Memory B cell (primary cell): ENCODE results near the gene PLEKHH1.

Source experiments
- ATAC-seq: fragments of 150-1000 bp; cut with Tn5 transposase; 2 replicates; pipeline ENCODE4 v1.10.0; 2021; ENCODE audit warnings: low read depth, mild to moderate bottlenecking, moderate library complexity
- DNase-seq, 2 donors: peaks; one replicate each; pipeline ENCODE4 v3.0.0; 2022; ENCODE audit warnings: low spot score in 2 of 2
- H3K27ac Mint-ChIP-seq: one replicate; pipeline ENCODE4 v1.8.0; 2022; ENCODE audit warnings: mild to moderate bottlenecking, moderate library complexity, mixed read lengths
- H3K27me3 Mint-ChIP-seq: one replicate; pipeline ENCODE4 v1.8.0; 2022; ENCODE audit warnings: mixed read lengths
- H3K36me3 Mint-ChIP-seq: one replicate; pipeline ENCODE4 v1.8.0; 2022; ENCODE audit warnings: mild to moderate bottlenecking, mixed read lengths
- H3K4me1 Mint-ChIP-seq: one replicate; pipeline ENCODE4 v1.8.0; 2022; ENCODE audit warnings: mixed read lengths
- H3K4me3 Mint-ChIP-seq: one replicate; pipeline ENCODE4 v1.8.0; 2022; ENCODE audit warnings: mild to moderate bottlenecking, moderate library complexity, mixed read lengths
- H3K9me3 Mint-ChIP-seq: one replicate; pipeline ENCODE4 v1.8.0; 2022; ENCODE audit warnings: mixed read lengths

The PLEKHH1 gene

GRCh38 chr14:67570453-67570852 lies 37.4 kb downstream of the PLEKHH1 start:
- H3K9me3 Mint-ChIP-seq, result no peaks in the 10 kb centered on the region
- peaks cover 12% of the 10 kb centered on the region for H3K27me3 Mint-ChIP-seq
- H3K36me3 Mint-ChIP-seq, result no peaks in the 10 kb centered on the region
- no peak overlapping the region for H3K4me3 Mint-ChIP-seq
- peaks cover 7% of the 10 kb centered on the region for H3K4me1 Mint-ChIP-seq
- no peak overlapping the region for H3K27ac Mint-ChIP-seq
- no peak for DNase-seq
- ATAC-seq, result no peak

- Mint-ChIP-seq H3K27me3 (peaks cover 12% of the 10 kb centered on the region), H3K9me3 (no peaks in the 10 kb centered on the region), H3K36me3 (no peaks in the 10 kb centered on the region), H3K27ac (no peak overlapping the region), H3K4me1 (peaks cover 7% of the 10 kb centered on the region), H3K4me3 (no peak overlapping the region)
- DNase-seq (peak; percentile 62 to 72), ATAC-seq (peak; percentile 96)
Measured at GRCh38 chr14:67571275-67571990, 38.3 kb downstream of the PLEKHH1 start.

GRCh38 chr14:67571991-67572323 lies 38.9 kb downstream of the PLEKHH1 start:
- no peaks in the 10 kb centered on the region for H3K36me3 Mint-ChIP-seq
- ATAC-seq, result no peak
- no peak overlapping the region for H3K4me3 Mint-ChIP-seq
- peaks cover 7% of the 10 kb centered on the region for H3K4me1 Mint-ChIP-seq
- H3K9me3 Mint-ChIP-seq, result no peaks in the 10 kb centered on the region
- no peak for DNase-seq
- peaks cover 12% of the 10 kb centered on the region for H3K27me3 Mint-ChIP-seq
- H3K27ac Mint-ChIP-seq, result no peak overlapping the region

- ATAC-seq (no peak), DNase-seq (no peak)
- Mint-ChIP-seq H3K27me3 (peaks cover 9% of the 10 kb centered on the region), H3K4me1 (peaks cover 4% of the 10 kb centered on the region), H3K4me3 (no peak overlapping the region), H3K9me3 (no peaks in the 10 kb centered on the region), H3K36me3 (no peaks in the 10 kb centered on the region), H3K27ac (no peak overlapping the region)
Measured at GRCh38 chr14:67572608-67573007, 39.5 kb downstream of the PLEKHH1 start.

GRCh38 chr14:67573228-67574010 lies 40.3 kb downstream of the PLEKHH1 start:
- DNase-seq (no peak), ATAC-seq (no peak)
- Mint-ChIP-seq H3K27me3 (peaks cover 9% of the 10 kb centered on the region), H3K4me1 (peaks cover 4% of the 10 kb centered on the region), H3K27ac (no peak overlapping the region), H3K4me3 (no peak overlapping the region), H3K36me3 (no peaks in the 10 kb centered on the region), H3K9me3 (no peaks in the 10 kb centered on the region)

- Mint-ChIP-seq H3K27me3 (peaks cover 9% of the 10 kb centered on the region), H3K36me3 (no peaks in the 10 kb centered on the region), H3K27ac (no peak overlapping the region), H3K4me1 (peaks cover 4% of the 10 kb centered on the region), H3K9me3 (no peaks in the 10 kb centered on the region), H3K4me3 (no peak overlapping the region)
- DNase-seq (no peak), ATAC-seq (no peak)
Measured at GRCh38 chr14:67574156-67574555, 41.1 kb downstream of the PLEKHH1 start.

- ATAC-seq (no peak), DNase-seq (no peak)
- peaks cover 9% of the 10 kb centered on the region for H3K27me3 Mint-ChIP-seq
- H3K36me3 Mint-ChIP-seq, result no peaks in the 10 kb centered on the region
- H3K9me3 Mint-ChIP-seq, result no peaks in the 10 kb centered on the region
- H3K4me3 Mint-ChIP-seq, result no peak overlapping the region
- no peak overlapping the region for H3K27ac Mint-ChIP-seq
- H3K4me1 Mint-ChIP-seq, result peaks cover 4% of the 10 kb centered on the region
Measured at GRCh38 chr14:67574806-67575205, 41.7 kb downstream of the PLEKHH1 start.

GRCh38 chr14:67575684-67576083 lies 42.6 kb downstream of the PLEKHH1 start:
- peaks cover 4% of the 10 kb centered on the region for H3K4me1 Mint-ChIP-seq
- H3K36me3 Mint-ChIP-seq, result no peaks in the 10 kb centered on the region
- H3K27ac Mint-ChIP-seq, result no peak overlapping the region
- H3K4me3 Mint-ChIP-seq, result no peak overlapping the region
- peaks cover 6% of the 10 kb centered on the region for H3K27me3 Mint-ChIP-seq
- ATAC-seq (no peak), DNase-seq (no peak)
- H3K9me3 Mint-ChIP-seq, result no peaks in the 10 kb centered on the region

GRCh38 chr14:67576216-67576955 lies 43.3 kb downstream of the PLEKHH1 start:
- no peaks in the 10 kb centered on the region for H3K9me3 Mint-ChIP-seq
- H3K27ac Mint-ChIP-seq, result no peak overlapping the region
- no peak for ATAC-seq
- no peak for DNase-seq
- H3K4me3 Mint-ChIP-seq, result no peak overlapping the region
- peaks cover 1% of the 10 kb centered on the region for H3K4me1 Mint-ChIP-seq
- H3K27me3 Mint-ChIP-seq, result peaks cover 3% of the 10 kb centered on the region
- no peaks in the 10 kb centered on the region for H3K36me3 Mint-ChIP-seq

- Mint-ChIP-seq H3K27ac (no peak overlapping the region), H3K9me3 (no peaks in the 10 kb centered on the region), H3K4me1 (no peaks in the 10 kb centered on the region), H3K27me3 (peaks cover 2% of the 10 kb centered on the region), H3K36me3 (no peaks in the 10 kb centered on the region), H3K4me3 (no peak overlapping the region)
- ATAC-seq, result no peak
- no peak for DNase-seq
Measured at GRCh38 chr14:67577181-67577808, 44.2 kb downstream of the PLEKHH1 start.

GRCh38 chr14:67577909-67578749 lies 45.0 kb downstream of the PLEKHH1 start:
- no peak for DNase-seq
- ATAC-seq, result no peak
- Mint-ChIP-seq H3K9me3 (no peaks in the 10 kb centered on the region), H3K4me1 (no peaks in the 10 kb centered on the region), H3K27ac (no peak overlapping the region), H3K36me3 (no peaks in the 10 kb centered on the region), H3K4me3 (no peak overlapping the region), H3K27me3 (peaks cover 2% of the 10 kb centered on the region)

GRCh38 chr14:67579040-67579439 lies 46.0 kb downstream of the PLEKHH1 start:
- Mint-ChIP-seq H3K27ac (no peak overlapping the region), H3K9me3 (no peaks in the 10 kb centered on the region), H3K36me3 (no peaks in the 10 kb centered on the region), H3K4me3 (no peak overlapping the region), H3K27me3 (no peaks in the 10 kb centered on the region), H3K4me1 (no peaks in the 10 kb centered on the region)
- no peak for ATAC-seq
- DNase-seq, result no peak

GRCh38 chr14:67579636-67580035 lies 46.5 kb downstream of the PLEKHH1 start:
- Mint-ChIP-seq H3K9me3 (no peaks in the 10 kb centered on the region), H3K36me3 (no peaks in the 10 kb centered on the region), H3K4me1 (no peaks in the 10 kb centered on the region), H3K27me3 (no peaks in the 10 kb centered on the region), H3K27ac (no peak overlapping the region), H3K4me3 (no peak overlapping the region)
- DNase-seq, result no peak
- no peak for ATAC-seq
